Measurements from ENCODE around the gene GOPC.

Gene GOPC

DNA sequence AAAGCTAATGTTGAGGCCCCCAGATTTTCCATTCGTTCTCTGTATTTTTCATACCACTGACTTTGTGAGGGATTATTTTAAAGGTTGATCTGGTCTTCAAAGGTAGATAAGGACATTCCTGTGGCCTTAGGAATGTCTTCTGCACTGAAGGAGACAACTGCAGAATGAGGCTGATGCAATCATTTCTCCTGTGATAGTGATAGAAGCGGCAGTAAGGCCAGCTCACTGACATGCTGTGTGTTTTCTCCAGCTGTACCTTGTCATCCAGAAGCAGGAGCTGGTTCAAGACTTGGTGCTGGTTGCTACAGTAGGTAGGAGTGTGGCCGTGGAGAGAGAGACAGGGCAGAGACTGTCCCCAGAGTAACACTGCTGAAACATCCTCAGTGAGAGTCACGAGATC, 66.0 kb downstream of the GOPC start:
- no peaks in the 10 kb centered on the region for H3K36me3 ChIP-seq (replicated peaks; ENCODE audit: low read depth, low read length)
- no peak overlapping the region for H3K4me3 ChIP-seq (ENCODE audit: low read length)
- no peak for TF ChIP-seq EZH2phosphoT487 (IDR thresholded peaks at IDR 0.05; ENCODE audit: low read depth)
- TF ChIP-seq, protein P1, sequence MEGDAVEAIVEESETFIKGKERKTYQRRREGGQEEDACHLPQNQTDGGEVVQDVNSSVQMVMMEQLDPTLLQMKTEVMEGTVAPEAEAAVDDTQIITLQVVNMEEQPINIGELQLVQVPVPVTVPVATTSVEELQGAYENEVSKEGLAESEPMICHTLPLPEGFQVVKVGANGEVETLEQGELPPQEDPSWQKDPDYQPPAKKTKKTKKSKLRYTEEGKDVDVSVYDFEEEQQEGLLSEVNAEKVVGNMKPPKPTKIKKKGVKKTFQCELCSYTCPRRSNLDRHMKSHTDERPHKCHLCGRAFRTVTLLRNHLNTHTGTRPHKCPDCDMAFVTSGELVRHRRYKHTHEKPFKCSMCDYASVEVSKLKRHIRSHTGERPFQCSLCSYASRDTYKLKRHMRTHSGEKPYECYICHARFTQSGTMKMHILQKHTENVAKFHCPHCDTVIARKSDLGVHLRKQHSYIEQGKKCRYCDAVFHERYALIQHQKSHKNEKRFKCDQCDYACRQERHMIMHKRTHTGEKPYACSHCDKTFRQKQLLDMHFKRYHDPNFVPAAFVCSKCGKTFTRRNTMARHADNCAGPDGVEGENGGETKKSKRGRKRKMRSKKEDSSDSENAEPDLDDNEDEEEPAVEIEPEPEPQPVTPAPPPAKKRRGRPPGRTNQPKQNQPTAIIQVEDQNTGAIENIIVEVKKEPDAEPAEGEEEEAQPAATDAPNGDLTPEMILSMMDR (IDR thresholded peaks at IDR 0.05; ENCODE audit: low read depth, low read length) = no peak
- no peaks in the 10 kb centered on the region for H3K4me1 ChIP-seq (ENCODE audit: low read length)
- H3K4me2 ChIP-seq (ENCODE audit: low read length) = no peak overlapping the region
- no peak overlapping the region for H3K9ac ChIP-seq (ENCODE audit: low read length)
- H3K79me2 ChIP-seq (ENCODE audit: low read length) = no peaks in the 10 kb centered on the region
- H3K27me3 ChIP-seq (ENCODE audit: low read depth, low read length) = no peaks in the 10 kb centered on the region
- no peak overlapping the region for H3K27ac ChIP-seq (ENCODE audit: low read length)
- no peaks in the 10 kb centered on the region for H4K20me1 ChIP-seq (ENCODE audit: insufficient read depth, low read length)
- H2AFZ ChIP-seq (ENCODE audit: low read depth, low read length) = no peak overlapping the region
- no peaks in the 10 kb centered on the region for H3K9me3 ChIP-seq (ENCODE audit: insufficient read depth, low read length)

DNA sequence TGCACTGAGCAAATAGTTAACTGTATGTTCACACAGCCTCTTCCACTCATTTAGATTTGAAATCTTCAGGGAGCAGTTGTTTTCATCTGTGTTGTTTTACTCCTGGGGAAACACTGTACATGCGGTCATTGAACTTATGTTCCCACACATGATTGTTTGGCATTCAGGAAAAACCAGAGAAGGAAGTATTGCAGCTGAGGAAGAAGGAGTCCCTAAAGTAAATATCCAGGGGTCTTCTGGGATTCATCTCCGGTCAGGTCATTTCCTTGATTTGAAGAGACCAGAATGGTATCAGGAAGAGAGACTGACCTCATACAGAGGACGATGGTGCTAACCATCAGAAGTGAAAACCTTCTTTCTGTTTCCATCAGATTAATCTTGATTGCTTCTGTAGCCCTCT, 67.3 kb downstream of the GOPC start:
- H3K4me3 ChIP-seq (ENCODE audit: low read length) = no peak overlapping the region
- no peak overlapping the region for H3K27ac ChIP-seq (ENCODE audit: low read length)
- TF ChIP-seq EZH2phosphoT487 (IDR thresholded peaks at IDR 0.05; ENCODE audit: low read depth) = no peak
- TF ChIP-seq, protein P1 (IDR thresholded peaks at IDR 0.05; ENCODE audit: low read depth, low read length) = no peak
- H3K9ac ChIP-seq (ENCODE audit: low read length) = no peak overlapping the region
- no peaks in the 10 kb centered on the region for H3K4me1 ChIP-seq (ENCODE audit: low read length)
- no peaks in the 10 kb centered on the region for H3K79me2 ChIP-seq (ENCODE audit: low read length)
- H3K9me3 ChIP-seq (ENCODE audit: insufficient read depth, low read length) = no peaks in the 10 kb centered on the region
- no peaks in the 10 kb centered on the region for H3K36me3 ChIP-seq (replicated peaks; ENCODE audit: low read depth, low read length)
- no peaks in the 10 kb centered on the region for H4K20me1 ChIP-seq (ENCODE audit: insufficient read depth, low read length)
- H3K27me3 ChIP-seq (ENCODE audit: low read depth, low read length) = no peaks in the 10 kb centered on the region
- H2AFZ ChIP-seq (ENCODE audit: low read depth, low read length) = no peak overlapping the region
- no peak overlapping the region for H3K4me2 ChIP-seq (ENCODE audit: low read length)

DNA sequence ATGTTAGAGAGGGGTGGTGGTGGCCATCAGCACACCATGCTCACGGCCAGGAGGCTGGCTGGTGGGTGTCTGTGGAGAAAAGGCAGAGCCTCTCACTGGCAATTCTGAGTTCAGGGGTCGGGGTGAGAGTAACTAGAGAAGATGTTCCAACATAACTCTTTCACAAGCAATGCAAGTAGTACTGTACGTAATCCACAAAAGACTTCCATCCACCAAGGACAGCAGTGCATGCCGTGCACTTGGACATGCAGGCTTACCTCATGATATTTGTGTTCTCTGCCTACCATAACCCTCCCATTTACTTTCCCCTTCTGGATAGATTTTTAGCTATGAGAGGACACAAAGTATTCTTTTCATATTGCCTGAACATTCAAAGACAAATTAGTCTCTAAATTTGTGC, 68.5 kb downstream of the GOPC start:
- Histone ChIP-seq H3K36me3 (replicated peaks; ENCODE audit: low read depth, low read length) (no peaks in the 10 kb centered on the region), H3K4me2 (ENCODE audit: low read length) (no peak overlapping the region), H3K9me3 (ENCODE audit: insufficient read depth, low read length) (no peaks in the 10 kb centered on the region), H3K27ac (ENCODE audit: low read length) (no peak overlapping the region), H4K20me1 (ENCODE audit: insufficient read depth, low read length) (no peaks in the 10 kb centered on the region), H3K79me2 (ENCODE audit: low read length) (no peaks in the 10 kb centered on the region), H3K4me1 (ENCODE audit: low read length) (no peaks in the 10 kb centered on the region), H3K27me3 (ENCODE audit: low read depth, low read length) (no peaks in the 10 kb centered on the region), H2AFZ (ENCODE audit: low read depth, low read length) (no peak overlapping the region), H3K9ac (ENCODE audit: low read length) (no peak overlapping the region), H3K4me3 (ENCODE audit: low read length) (no peak overlapping the region)
- TF ChIP-seq EZH2phosphoT487 (IDR thresholded peaks at IDR 0.05; ENCODE audit: low read depth) = no peak
- TF ChIP-seq, protein P1 (IDR thresholded peaks at IDR 0.05; ENCODE audit: low read depth, low read length) = no peak

DNA sequence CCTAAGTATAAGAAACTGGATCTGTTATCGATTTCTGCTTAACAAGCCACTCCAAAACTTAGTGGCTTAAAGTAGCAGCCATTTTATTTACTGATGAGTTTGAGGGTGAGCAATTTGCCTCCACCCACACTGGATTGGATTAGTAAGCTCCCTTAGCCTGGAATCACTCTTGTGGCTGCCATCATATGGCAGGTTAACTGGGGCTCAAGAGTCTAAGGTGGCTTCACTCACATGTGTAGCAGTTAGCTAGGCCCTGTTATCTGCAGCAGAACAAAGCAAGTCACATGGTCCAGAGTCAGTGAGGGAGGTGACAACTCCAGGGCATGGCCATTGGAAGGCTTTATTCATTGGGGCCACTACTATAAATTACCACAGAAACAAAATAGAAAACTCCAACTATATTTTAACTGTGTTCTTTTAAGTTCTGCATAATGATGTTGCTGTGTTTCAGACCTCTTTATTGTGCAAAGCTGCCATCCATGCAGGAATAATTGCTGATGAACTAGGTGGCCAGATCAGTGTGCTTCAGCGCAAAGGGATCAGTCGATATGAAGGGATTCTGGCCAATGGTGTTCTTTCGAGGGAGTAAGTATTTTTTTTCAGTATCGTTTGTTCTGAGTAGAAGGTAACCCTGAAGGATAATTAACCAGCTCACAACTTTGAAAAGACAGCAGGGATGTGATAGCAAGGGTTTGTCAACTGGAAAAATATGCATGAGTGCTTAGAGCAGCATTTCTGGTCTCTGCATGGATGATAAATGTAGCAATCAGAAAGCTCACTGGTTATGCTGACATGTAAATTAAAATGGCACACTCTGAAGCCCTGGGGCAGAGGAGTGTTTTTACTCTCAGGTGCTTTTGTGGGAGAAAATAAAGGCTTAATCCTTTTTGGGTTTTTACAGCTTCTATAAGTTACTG, 70.2 kb downstream of the GOPC start:
- no peak overlapping the region for H3K9ac ChIP-seq (ENCODE audit: low read length)
- no peaks in the 10 kb centered on the region for H4K20me1 ChIP-seq (ENCODE audit: insufficient read depth, low read length)
- H2AFZ ChIP-seq (ENCODE audit: low read depth, low read length) = no peak overlapping the region
- H3K27me3 ChIP-seq (ENCODE audit: low read depth, low read length) = no peaks in the 10 kb centered on the region
- no peaks in the 10 kb centered on the region for H3K9me3 ChIP-seq (ENCODE audit: insufficient read depth, low read length)
- no peaks in the 10 kb centered on the region for H3K4me1 ChIP-seq (ENCODE audit: low read length)
- H3K36me3 ChIP-seq (replicated peaks; ENCODE audit: low read depth, low read length) = no peaks in the 10 kb centered on the region
- TF ChIP-seq EZH2phosphoT487 (IDR thresholded peaks at IDR 0.05; ENCODE audit: low read depth) = no peak
- no peak overlapping the region for H3K4me3 ChIP-seq (ENCODE audit: low read length)
- H3K4me2 ChIP-seq (ENCODE audit: low read length) = no peak overlapping the region
- H3K27ac ChIP-seq (ENCODE audit: low read length) = no peak overlapping the region
- H3K79me2 ChIP-seq (ENCODE audit: low read length) = no peaks in the 10 kb centered on the region

All from OCI-LY3 (cell line).